Suprapubic skin (tissue), 3 donors: ENCODE results near the gene NRCAM.

Experiments used
- EP300 ChIP-seq: sonication (generic); formaldehyde crosslinking; IDR thresholded peaks from one replicate; pipeline ENCODE4 v1.6.1; 2017; ENCODE audit warnings: antibody characterized with exemption
- POLR2A ChIP-seq, 2 donors: fragments of 450-650 bp; IDR thresholded peaks; one replicate each; pipeline ENCODE4 v1.6.1; 2017; ENCODE audit warnings: antibody characterized with exemption in 2 of 2, mild to moderate bottlenecking in 2 of 2, moderate library complexity in 2 of 2
- TF ChIP-seq, protein P1 (sequence below), 2 donors: fragments of 200-600 bp in 1 of 2; fragments of 450-650 bp in 1 of 2; sonication (generic) in 1 of 2; IDR thresholded peaks; one replicate each; pipeline ENCODE4 v1.5.1; 2016 to 2019; ENCODE audit warnings: antibody characterized with exemption in 2 of 2, mild to moderate bottlenecking in 1 of 2, moderate library complexity in 1 of 2

DNA sequence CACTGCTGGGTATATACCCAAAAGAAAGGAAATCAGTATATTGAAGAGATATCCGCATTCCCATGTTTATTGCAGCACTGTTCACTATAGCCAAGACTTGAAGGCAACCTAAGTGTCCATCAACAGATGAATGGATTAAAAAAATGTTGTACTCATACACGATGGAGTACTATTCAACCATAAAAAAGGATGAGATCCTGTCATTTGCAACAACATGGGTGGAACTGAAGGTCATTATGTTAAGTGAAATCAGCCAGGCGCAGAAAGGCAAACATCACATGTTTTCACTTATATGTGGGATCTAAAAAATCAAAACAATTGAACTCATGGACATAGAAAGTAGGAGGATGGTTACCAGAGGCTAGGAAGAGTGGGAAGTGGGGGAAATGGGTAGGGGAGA lies 19.3 kb downstream of the NRCAM start:
- TF ChIP-seq, protein P1, sequence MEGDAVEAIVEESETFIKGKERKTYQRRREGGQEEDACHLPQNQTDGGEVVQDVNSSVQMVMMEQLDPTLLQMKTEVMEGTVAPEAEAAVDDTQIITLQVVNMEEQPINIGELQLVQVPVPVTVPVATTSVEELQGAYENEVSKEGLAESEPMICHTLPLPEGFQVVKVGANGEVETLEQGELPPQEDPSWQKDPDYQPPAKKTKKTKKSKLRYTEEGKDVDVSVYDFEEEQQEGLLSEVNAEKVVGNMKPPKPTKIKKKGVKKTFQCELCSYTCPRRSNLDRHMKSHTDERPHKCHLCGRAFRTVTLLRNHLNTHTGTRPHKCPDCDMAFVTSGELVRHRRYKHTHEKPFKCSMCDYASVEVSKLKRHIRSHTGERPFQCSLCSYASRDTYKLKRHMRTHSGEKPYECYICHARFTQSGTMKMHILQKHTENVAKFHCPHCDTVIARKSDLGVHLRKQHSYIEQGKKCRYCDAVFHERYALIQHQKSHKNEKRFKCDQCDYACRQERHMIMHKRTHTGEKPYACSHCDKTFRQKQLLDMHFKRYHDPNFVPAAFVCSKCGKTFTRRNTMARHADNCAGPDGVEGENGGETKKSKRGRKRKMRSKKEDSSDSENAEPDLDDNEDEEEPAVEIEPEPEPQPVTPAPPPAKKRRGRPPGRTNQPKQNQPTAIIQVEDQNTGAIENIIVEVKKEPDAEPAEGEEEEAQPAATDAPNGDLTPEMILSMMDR (IDR thresholded peaks at IDR 0.05): no peak
- TF ChIP-seq POLR2A (IDR thresholded peaks at IDR 0.05) (no peak), EP300 (no peak)
